HEK293 (cell line): Measurements from ENCODE around the gene CEP57L1.

Experiments
- CTCF ChIP-seq: fragments of 450-650 bp; formaldehyde crosslinking; IDR thresholded peaks from 2 replicates; pipeline ENCODE4 v1.5.1; 2016; ENCODE audit warnings: missing biosample characterization, missing genetic modification characterization
- GLI4 ChIP-seq: fragments of 450-650 bp; formaldehyde crosslinking; IDR thresholded peaks from 2 replicates; pipeline ENCODE4 v1.5.1; 2016; ENCODE audit warnings: missing biosample characterization, missing genetic modification characterization
- MYNN ChIP-seq: fragments of 450-650 bp; formaldehyde crosslinking; IDR thresholded peaks from 2 replicates; pipeline ENCODE4 v1.5.1; 2016; ENCODE audit warnings: missing biosample characterization, missing genetic modification characterization, borderline replicate concordance
- PRDM10 ChIP-seq: fragments of 450-650 bp; formaldehyde crosslinking; IDR thresholded peaks from 2 replicates; pipeline ENCODE4 v1.5.1; 2016; ENCODE audit warnings: missing biosample characterization, missing genetic modification characterization
- PRDM6 ChIP-seq: fragments of 450-650 bp; formaldehyde crosslinking; IDR thresholded peaks from 2 replicates; pipeline ENCODE4 v1.5.1; 2017; ENCODE audit warnings: missing biosample characterization, missing genetic modification characterization
- REST ChIP-seq: fragments of 450-650 bp; formaldehyde crosslinking; IDR thresholded peaks from 2 replicates; pipeline ENCODE4 v1.5.1; 2016; ENCODE audit warnings: missing biosample characterization, missing genetic modification characterization
- YY1 ChIP-seq: fragments of 450-650 bp; formaldehyde crosslinking; IDR thresholded peaks from 2 replicates; pipeline ENCODE4 v1.5.1; 2018; ENCODE audit warnings: missing biosample characterization, missing genetic modification characterization
- ZBTB1 ChIP-seq: fragments of 450-650 bp; formaldehyde crosslinking; IDR thresholded peaks from 2 replicates; pipeline ENCODE4 v1.5.1; 2016; ENCODE audit warnings: missing biosample characterization, missing genetic modification characterization
- ZNF138 ChIP-seq: fragments of 450-650 bp; formaldehyde crosslinking; IDR thresholded peaks from 2 replicates; pipeline ENCODE4 v1.5.1; 2016; ENCODE audit warnings: missing biosample characterization, missing genetic modification characterization, borderline replicate concordance
- ZNF157 ChIP-seq: fragments of 450-650 bp; formaldehyde crosslinking; IDR thresholded peaks from 2 replicates; pipeline ENCODE4 v1.5.1; 2016; ENCODE audit warnings: missing biosample characterization, missing genetic modification characterization
- ZNF239 ChIP-seq: fragments of 450-650 bp; formaldehyde crosslinking; IDR thresholded peaks from 2 replicates; pipeline ENCODE4 v1.5.1; 2016; ENCODE audit warnings: missing biosample characterization, missing genetic modification characterization
- ZNF785 ChIP-seq: fragments of 450-650 bp; formaldehyde crosslinking; IDR thresholded peaks from 2 replicates; pipeline ENCODE4 v1.5.1; 2016; ENCODE audit warnings: missing biosample characterization, missing genetic modification characterization

- TF ChIP-seq MYNN (tag by site-specific recombination) (no peak), CTCF (no peak), ZNF239 (tag by site-specific recombination) (no peak), PRDM6 (tag by site-specific recombination) (no peak), ZNF138 (tag by site-specific recombination) (no peak), ZNF157 (no peak), PRDM10 (no peak), ZBTB1 (tag by site-specific recombination) (no peak), REST (no peak), YY1 (tag by site-specific recombination) (no peak), ZNF785 (tag by site-specific recombination) (no peak), GLI4 (tag by site-specific recombination) (no peak)
Observed at GRCh38 chr6:109188115-109188411, 92.8 kb downstream of the CEP57L1 start.
